ENCODE measurements around the gene RASL11A. TPM values are rescaled to one million over a fixed set of nuclear protein-coding genes. Genes with fewer than 3 reads are reported as not detected.
"Not testable (repeated sequence)": the region's sequence is repeated elsewhere in the genome, so short reads cannot be mapped to it uniquely, and the experiment has no call there.

The RASL11A gene

DNA sequence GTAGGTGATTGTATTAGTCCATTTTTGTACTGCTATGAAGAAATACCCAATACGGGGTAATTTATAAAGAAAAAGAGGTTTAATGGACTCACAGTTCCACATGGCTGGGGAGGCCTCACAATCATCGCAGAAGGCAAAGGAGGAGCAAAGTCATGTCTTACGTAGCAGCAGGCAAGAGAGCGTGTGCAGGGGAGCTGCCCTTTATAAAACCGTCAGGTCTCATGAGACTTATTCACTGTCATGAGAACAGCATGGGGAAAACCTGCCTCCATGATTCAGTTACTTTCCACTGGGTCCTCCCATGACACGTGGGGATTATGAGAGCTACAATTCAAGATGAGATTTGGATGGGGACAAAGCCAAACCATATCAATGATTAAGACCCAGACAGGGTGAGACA lies 51.8 kb downstream of the RASL11A start:
- H3K4me1 ChIP-seq (ENCODE audit: control insufficient read depth, insufficient read depth, low read length); H3K9ac ChIP-seq (ENCODE audit: low read depth, low read length); H3K36me3 ChIP-seq (ENCODE audit: insufficient read depth, low read length); H3K9me3 ChIP-seq (replicated peaks; ENCODE audit: low read length); H3K4me2 ChIP-seq (ENCODE audit: low read length); H3K4me3 ChIP-seq (ENCODE audit: low read length): not testable (repeated sequence)
- peaks cover 32% of the 10 kb centered on the region for H3K27me3 ChIP-seq (ENCODE audit: control insufficient read depth, insufficient read depth, low read length)

Small RNA genes within 50 kb of the gene (small RNA-seq; reads per million reads assigned to genes)
- not detected for gene SNORA27
- gene SNORD102: not detected
